Esophagus muscularis mucosa (tissue), 4 donors: ENCODE data around the gene KCNAB2. TPM values are rescaled to one million over a fixed set of nuclear protein-coding genes. Genes with fewer than 3 reads are reported as not detected.

Experiments used
- DNase-seq: peaks from one replicate; pipeline ENCODE4 v3.0.0-alpha.2; 2017; ENCODE audit errors: extremely low spot score
- H3K27ac ChIP-seq, 4 donors: fragments of 200-600 bp; sonication (generic); replicated peaks in 1 of 4; 1 replicate in 3 of 4; 2 replicates in 1 of 4; pipeline ENCODE4 v1.5.1; 2016 to 2019; ENCODE audit warnings: mild to moderate bottlenecking in 1 of 4
- H3K27me3 ChIP-seq, 4 donors: fragments of 200-600 bp; sonication (generic); one replicate each; pipeline versions ENCODE4 v1.5.1 to v1.6.0; 2016 to 2019
- H3K36me3 ChIP-seq, 4 donors: fragments of 200-600 bp; sonication (generic); one replicate each; pipeline ENCODE4 v1.5.1; 2016 to 2019
- H3K4me1 ChIP-seq, 4 donors: fragments of 200-600 bp; sonication (generic); one replicate each; pipeline ENCODE4 v1.5.1; 2016 to 2019
- H3K4me3 ChIP-seq, 4 donors: fragments of 200-600 bp; sonication (generic); 1 replicate in 2 of 4; 2 replicates in 2 of 4; pipeline ENCODE4 v1.5.1; 2016 to 2019; ENCODE audit warnings: mild to moderate bottlenecking in 4 of 4, moderate library complexity in 1 of 4
- H3K9me3 ChIP-seq, 4 donors: fragments of 200-600 bp; sonication (generic); 1 replicate in 3 of 4; 2 replicates in 1 of 4; pipeline ENCODE4 v1.5.1; 2016 to 2019
- CTCF ChIP-seq, 3 experiments: fragments of 200-600 bp in 2 of 3; fragments of 450-650 bp in 1 of 3; sonication (generic) in 2 of 3; IDR thresholded peaks; one replicate each; pipeline ENCODE4 v1.5.1; 2017 to 2019; ENCODE audit warnings: antibody characterized with exemption in 3 of 3, mild to moderate bottlenecking in 2 of 3, moderate library complexity in 1 of 3
- EP300 ChIP-seq: sonication (generic); formaldehyde crosslinking; IDR thresholded peaks from one replicate; pipeline ENCODE4 v1.6.1; 2017; ENCODE audit warnings: antibody characterized with exemption
- POLR2A ChIP-seq: fragments of 450-650 bp; IDR thresholded peaks from one replicate; pipeline ENCODE4 v1.6.1; 2017; ENCODE audit warnings: antibody characterized with exemption, moderate library complexity, mild to moderate bottlenecking, low read depth
- POLR2AphosphoS5 ChIP-seq, 2 donors: sonication (generic); formaldehyde crosslinking; IDR thresholded peaks; one replicate each; pipeline ENCODE4 v1.6.1; 2017; ENCODE audit warnings: antibody characterized with exemption in 2 of 2
- WGBS: methylation state at CpG from one replicate; pipeline ENCODE4 v1.1.5; 2018; 5-methylcytosine and 5-hydroxymethylcytosine counted together
- intact Hi-C: fragments of 100-400 bp; cut with DNase I; formaldehyde crosslinking; loops from one replicate; pipeline ENCODE4 v1.15.1; 2023
- total RNA-seq, 4 donors: library from RNA; depleted of rRNA; stranded (reverse); fragments of >200 nt; gene quantifications; one replicate each; pipeline versions ENCODE4 v1.1.0 to v1.2.1, GENCODE V29; 2016

The KCNAB2 gene
- total RNA-seq, 4 donors from 2014 or later = 10.4 to 19.3 (median 13.2) TPM

- Histone ChIP-seq H3K4me1 (peaks cover 0 to 9% (median 5%) of the 10 kb centered on the region in 4 donors), H3K27ac (no peak overlapping the region), H3K27me3 (no peaks in the 10 kb centered on the region), H3K4me3 (no peak overlapping the region), H3K36me3 (no peaks in the 10 kb centered on the region), H3K9me3 (no peaks in the 10 kb centered on the region)
- DNase-seq = no peak
- intact Hi-C loops = loop anchor here (10.0 kb wide), 1 partner anchor 196 kb away; the partner anchor contains the start of gene RPL22
- 95% methylated on average over 19 of the region's 19 CpGs for WGBS
- TF ChIP-seq EP300 (no peak), POLR2A (no peak), POLR2AphosphoS5 (IDR thresholded peaks at IDR 0.05) (no peak), CTCF (IDR thresholded peaks at IDR 0.05) (no peak)
These were observed 46.8 kb upstream of the KCNAB2 start for GRCh38 chr1:5998906-5999301.

- no peak overlapping the region for H3K4me3 ChIP-seq
- intact Hi-C loops = loop anchor here (10.0 kb wide), 1 partner anchor 195 kb away; the partner anchor contains the start of gene RPL22
- no peak overlapping the region for H3K27ac ChIP-seq
- no peak for DNase-seq
- no peak for TF ChIP-seq POLR2A
- no peak for TF ChIP-seq CTCF (IDR thresholded peaks at IDR 0.05)
- TF ChIP-seq EP300 = no peak
- TF ChIP-seq POLR2AphosphoS5 (IDR thresholded peaks at IDR 0.05) = no peak
- no peaks in the 10 kb centered on the region for H3K36me3 ChIP-seq
- H3K4me1 ChIP-seq = peaks cover 0 to 5% (median 0%) of the 10 kb centered on the region in 4 donors
- 94% methylated on average over 28 of the region's 28 CpGs for WGBS
- no peaks in the 10 kb centered on the region for H3K9me3 ChIP-seq
- no peaks in the 10 kb centered on the region for H3K27me3 ChIP-seq
These were observed 45.8 kb upstream of the KCNAB2 start for GRCh38 chr1:5999711-6000443.

GRCh38 chr1:6000444-6001288 is 45.0 kb upstream of the KCNAB2 start:
- intact Hi-C loops = no loop called here
- H3K4me3 ChIP-seq = no peak overlapping the region
- peaks cover 0 to 5% (median 0%) of the 10 kb centered on the region in 4 donors for H3K4me1 ChIP-seq
- H3K36me3 ChIP-seq = no peaks in the 10 kb centered on the region
- DNase-seq = no peak
- H3K27me3 ChIP-seq = no peaks in the 10 kb centered on the region
- WGBS = 85% methylated on average over 17 of the region's 17 CpGs
- no peak for TF ChIP-seq POLR2AphosphoS5 (IDR thresholded peaks at IDR 0.05)
- TF ChIP-seq CTCF (IDR thresholded peaks at IDR 0.05) = no peak
- TF ChIP-seq POLR2A = no peak
- TF ChIP-seq EP300 = no peak
- no peak overlapping the region for H3K27ac ChIP-seq
- H3K9me3 ChIP-seq = no peaks in the 10 kb centered on the region

DNA sequence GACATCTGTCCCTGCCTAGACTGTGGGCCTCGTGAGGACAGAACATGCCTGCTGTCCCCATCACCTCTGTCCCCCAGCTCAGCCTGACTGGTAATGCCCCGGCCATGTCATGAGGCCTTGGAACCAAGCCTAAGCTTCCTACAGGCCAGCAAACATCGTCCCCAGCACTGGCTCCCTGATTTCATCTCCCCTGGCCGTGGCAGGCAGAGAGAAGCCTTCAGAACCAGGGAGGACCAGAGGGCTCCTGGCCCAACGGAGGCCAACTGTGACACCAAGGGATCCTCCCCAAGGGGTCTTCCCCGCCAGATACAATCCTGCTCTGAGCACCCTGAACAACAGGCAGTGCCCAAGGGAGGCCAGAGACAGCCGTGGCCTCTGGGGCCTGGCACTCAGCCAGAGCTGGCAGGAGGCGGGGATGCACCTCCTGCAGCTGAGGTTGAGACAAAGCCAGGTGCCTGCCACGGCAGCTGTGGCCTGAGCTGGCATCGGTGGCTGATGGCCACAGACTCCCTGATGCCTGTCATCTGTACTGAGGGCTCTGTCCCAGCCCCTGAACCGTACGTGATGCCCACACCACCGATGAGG is 43.6 kb upstream of the KCNAB2 start:
- intact Hi-C loops = no loop called here
- no peak overlapping the region for H3K27ac ChIP-seq
- WGBS = 68% methylated on average over 13 of the region's 13 CpGs
- H3K9me3 ChIP-seq = no peaks in the 10 kb centered on the region
- no peak for DNase-seq
- no peak overlapping the region for H3K4me3 ChIP-seq
- H3K36me3 ChIP-seq = no peaks in the 10 kb centered on the region
- H3K4me1 ChIP-seq = peaks cover 0 to 5% (median 0%) of the 10 kb centered on the region in 4 donors
- no peaks in the 10 kb centered on the region for H3K27me3 ChIP-seq
- TF ChIP-seq POLR2A (no peak), CTCF (IDR thresholded peaks at IDR 0.05) (no peak), EP300 (no peak)
